ENCODE measurements around the gene MARCHF10.

- TF ChIP-seq, protein P1, sequence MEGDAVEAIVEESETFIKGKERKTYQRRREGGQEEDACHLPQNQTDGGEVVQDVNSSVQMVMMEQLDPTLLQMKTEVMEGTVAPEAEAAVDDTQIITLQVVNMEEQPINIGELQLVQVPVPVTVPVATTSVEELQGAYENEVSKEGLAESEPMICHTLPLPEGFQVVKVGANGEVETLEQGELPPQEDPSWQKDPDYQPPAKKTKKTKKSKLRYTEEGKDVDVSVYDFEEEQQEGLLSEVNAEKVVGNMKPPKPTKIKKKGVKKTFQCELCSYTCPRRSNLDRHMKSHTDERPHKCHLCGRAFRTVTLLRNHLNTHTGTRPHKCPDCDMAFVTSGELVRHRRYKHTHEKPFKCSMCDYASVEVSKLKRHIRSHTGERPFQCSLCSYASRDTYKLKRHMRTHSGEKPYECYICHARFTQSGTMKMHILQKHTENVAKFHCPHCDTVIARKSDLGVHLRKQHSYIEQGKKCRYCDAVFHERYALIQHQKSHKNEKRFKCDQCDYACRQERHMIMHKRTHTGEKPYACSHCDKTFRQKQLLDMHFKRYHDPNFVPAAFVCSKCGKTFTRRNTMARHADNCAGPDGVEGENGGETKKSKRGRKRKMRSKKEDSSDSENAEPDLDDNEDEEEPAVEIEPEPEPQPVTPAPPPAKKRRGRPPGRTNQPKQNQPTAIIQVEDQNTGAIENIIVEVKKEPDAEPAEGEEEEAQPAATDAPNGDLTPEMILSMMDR (IDR thresholded peaks at IDR 0.05): peak; percentile 97
- no peak for TF ChIP-seq POLR2AphosphoS5 (IDR thresholded peaks at IDR 0.05; ENCODE audit: low read depth, low read length)
- TF ChIP-seq, protein P2, sequence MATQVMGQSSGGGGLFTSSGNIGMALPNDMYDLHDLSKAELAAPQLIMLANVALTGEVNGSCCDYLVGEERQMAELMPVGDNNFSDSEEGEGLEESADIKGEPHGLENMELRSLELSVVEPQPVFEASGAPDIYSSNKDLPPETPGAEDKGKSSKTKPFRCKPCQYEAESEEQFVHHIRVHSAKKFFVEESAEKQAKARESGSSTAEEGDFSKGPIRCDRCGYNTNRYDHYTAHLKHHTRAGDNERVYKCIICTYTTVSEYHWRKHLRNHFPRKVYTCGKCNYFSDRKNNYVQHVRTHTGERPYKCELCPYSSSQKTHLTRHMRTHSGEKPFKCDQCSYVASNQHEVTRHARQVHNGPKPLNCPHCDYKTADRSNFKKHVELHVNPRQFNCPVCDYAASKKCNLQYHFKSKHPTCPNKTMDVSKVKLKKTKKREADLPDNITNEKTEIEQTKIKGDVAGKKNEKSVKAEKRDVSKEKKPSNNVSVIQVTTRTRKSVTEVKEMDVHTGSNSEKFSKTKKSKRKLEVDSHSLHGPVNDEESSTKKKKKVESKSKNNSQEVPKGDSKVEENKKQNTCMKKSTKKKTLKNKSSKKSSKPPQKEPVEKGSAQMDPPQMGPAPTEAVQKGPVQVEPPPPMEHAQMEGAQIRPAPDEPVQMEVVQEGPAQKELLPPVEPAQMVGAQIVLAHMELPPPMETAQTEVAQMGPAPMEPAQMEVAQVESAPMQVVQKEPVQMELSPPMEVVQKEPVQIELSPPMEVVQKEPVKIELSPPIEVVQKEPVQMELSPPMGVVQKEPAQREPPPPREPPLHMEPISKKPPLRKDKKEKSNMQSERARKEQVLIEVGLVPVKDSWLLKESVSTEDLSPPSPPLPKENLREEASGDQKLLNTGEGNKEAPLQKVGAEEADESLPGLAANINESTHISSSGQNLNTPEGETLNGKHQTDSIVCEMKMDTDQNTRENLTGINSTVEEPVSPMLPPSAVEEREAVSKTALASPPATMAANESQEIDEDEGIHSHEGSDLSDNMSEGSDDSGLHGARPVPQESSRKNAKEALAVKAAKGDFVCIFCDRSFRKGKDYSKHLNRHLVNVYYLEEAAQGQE (IDR thresholded peaks at IDR 0.05; ENCODE audit: insufficient read depth in 1 of 2, low read depth in 2 of 2, low read length in 1 of 2): no peak
- 0 out of 2 replicates have a peak, but pooled peaks have one; percentile 49 for TF ChIP-seq SIN3A (IDR thresholded peaks at IDR 0.05; ENCODE audit: borderline replicate concordance, insufficient read depth, low read depth, low read length)
- no peak for TF ChIP-seq TCF7L2 (IDR thresholded peaks at IDR 0.05; ENCODE audit: low read depth, low read length)
Measured at GRCh38 chr17:62703776-62704380, 104.2 kb downstream of the MARCHF10 start.

All from Panc1 (cell line).